ENCODE measurements around the gene GPR15.

DNA sequence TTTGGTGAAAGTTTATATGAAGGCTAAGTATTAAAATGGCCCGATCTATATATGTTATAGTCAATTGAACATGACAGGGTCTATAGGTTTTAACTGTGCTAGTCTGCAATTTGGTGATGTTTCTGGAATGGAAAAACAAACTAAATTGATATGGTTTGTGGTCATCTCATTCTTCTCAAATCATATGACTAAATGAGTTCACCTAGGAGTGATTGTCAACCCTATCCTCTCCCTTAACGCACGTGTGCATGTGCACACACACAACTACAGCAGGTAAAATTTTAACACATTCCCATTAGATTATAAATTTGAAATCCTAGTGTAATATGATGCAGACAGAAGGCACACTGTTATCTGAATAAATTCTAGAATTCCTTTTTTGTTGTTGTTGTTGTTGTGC lies 18.0 kb upstream of the GPR15 start:
- TF ChIP-seq, protein P1, sequence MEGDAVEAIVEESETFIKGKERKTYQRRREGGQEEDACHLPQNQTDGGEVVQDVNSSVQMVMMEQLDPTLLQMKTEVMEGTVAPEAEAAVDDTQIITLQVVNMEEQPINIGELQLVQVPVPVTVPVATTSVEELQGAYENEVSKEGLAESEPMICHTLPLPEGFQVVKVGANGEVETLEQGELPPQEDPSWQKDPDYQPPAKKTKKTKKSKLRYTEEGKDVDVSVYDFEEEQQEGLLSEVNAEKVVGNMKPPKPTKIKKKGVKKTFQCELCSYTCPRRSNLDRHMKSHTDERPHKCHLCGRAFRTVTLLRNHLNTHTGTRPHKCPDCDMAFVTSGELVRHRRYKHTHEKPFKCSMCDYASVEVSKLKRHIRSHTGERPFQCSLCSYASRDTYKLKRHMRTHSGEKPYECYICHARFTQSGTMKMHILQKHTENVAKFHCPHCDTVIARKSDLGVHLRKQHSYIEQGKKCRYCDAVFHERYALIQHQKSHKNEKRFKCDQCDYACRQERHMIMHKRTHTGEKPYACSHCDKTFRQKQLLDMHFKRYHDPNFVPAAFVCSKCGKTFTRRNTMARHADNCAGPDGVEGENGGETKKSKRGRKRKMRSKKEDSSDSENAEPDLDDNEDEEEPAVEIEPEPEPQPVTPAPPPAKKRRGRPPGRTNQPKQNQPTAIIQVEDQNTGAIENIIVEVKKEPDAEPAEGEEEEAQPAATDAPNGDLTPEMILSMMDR (IDR thresholded peaks at IDR 0.05): no peak
- no peak for TF ChIP-seq POLR2A (IDR thresholded peaks at IDR 0.05)
- no peak for TF ChIP-seq POLR2AphosphoS5 (IDR thresholded peaks at IDR 0.05)

Data from prostate gland (tissue), 2 donors.